ENCODE data around the gene CCDC74B. TPM values are rescaled to one million over a fixed set of nuclear protein-coding genes. Genes with fewer than 3 reads are reported as not detected.

Gene CCDC74B
- total and polyA plus RNA-seq, 2 of the 8 experiments (the other 6 are each of a cell fraction or from before 2014, with no cell fraction given) = 6.4 to 6.7 TPM

- no peak for TF ChIP-seq CHD7 (IDR thresholded peaks at IDR 0.05; ENCODE audit: insufficient replicate concordance, low read length)
- TF ChIP-seq FOSL1 (IDR thresholded peaks at IDR 0.05; ENCODE audit: insufficient read depth, low read depth, low read length) = no peak
- no peak for TF ChIP-seq CBX5 (IDR thresholded peaks at IDR 0.05; ENCODE audit: low read depth, low read length)
- TF ChIP-seq EZH2 (IDR thresholded peaks at IDR 0.05; ENCODE audit: low read depth, low read length, severe bottlenecking) = no peak
- TF ChIP-seq CBX8 (IDR thresholded peaks at IDR 0.05; ENCODE audit: borderline replicate concordance, low read depth, low read length) = no peak
- TF ChIP-seq HDAC2 (IDR thresholded peaks at IDR 0.05; ENCODE audit: borderline replicate concordance in 1 of 2, low read depth in 2 of 2, low read length in 2 of 2) = no peak
- no peak for TF ChIP-seq TBP (IDR thresholded peaks at IDR 0.05; ENCODE audit: low read depth, low read length)
- TF ChIP-seq BACH1 (IDR thresholded peaks at IDR 0.05; ENCODE audit: low read length) = no peak
- no peak for TF ChIP-seq RFX5 (IDR thresholded peaks at IDR 0.05; ENCODE audit: borderline replicate concordance, low read depth, low read length)
These were observed 5.6 kb upstream of the CCDC74B start (continued) for GRCh38 chr2:130150181-130151144.

Data from H1 (cell line).